Embryonic facial prominence (tissue), 1 donor: ENCODE data around the gene GNG2.

Source experiments
- DNase-seq: peaks from one replicate; pipeline ENCODE4 v3.0.0-alpha.2; 2016; ENCODE audit errors: extremely low spot score

The GNG2 gene

GRCh38 chr14:51860164-51860824 lies at the start of gene GNG2:
TSS of gene GNG2 (plus strand) at chr14:51860612. CDS start at chr14:51950679, 90,067 bp downstream.
- DNase-seq: peak; percentile 73

DNA sequence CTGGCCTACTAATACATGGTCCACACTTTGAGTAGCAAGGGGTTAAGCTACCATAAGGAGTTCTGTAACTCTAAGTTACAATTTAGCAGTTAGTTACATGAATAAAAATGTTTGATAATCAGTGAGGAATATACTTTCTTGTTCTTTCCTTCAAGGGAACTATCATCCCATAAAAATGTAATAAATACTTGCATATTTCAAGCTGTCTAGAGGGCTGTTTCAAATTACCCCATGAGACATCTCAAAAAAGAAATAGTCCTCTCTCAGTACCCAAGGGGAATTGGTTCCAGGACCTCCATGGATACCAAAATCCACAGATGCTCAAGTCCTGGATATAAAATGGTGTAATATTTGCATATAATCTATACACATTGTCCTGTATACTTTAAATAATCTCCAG lies 48.7 kb upstream of the GNG2 start:
- no peak for DNase-seq

DNA sequence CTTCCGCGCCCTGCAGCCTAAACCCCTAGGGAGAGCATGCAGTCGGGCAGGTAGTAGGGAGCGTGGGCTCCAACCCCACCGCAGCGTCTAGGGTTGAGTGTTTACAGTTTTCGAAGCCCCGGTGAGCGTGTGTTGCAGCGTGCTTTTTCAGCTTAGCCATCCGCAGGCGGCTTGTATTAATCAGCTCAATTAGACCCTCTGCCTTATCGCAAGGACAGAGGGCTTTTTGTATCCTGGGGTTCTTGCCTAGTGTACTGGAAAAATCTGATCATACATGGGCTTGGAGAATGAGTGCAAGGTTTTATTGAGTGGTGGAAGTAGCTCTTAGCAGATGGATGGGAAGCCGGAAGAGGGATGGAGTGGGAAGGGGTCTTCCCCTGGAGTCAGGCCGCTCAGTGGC lies 44.4 kb upstream of the GNG2 start:
- DNase-seq: no peak

GRCh38 chr14:51817326-51817725 lies 43.1 kb upstream of the GNG2 start:
- no peak for DNase-seq

DNA sequence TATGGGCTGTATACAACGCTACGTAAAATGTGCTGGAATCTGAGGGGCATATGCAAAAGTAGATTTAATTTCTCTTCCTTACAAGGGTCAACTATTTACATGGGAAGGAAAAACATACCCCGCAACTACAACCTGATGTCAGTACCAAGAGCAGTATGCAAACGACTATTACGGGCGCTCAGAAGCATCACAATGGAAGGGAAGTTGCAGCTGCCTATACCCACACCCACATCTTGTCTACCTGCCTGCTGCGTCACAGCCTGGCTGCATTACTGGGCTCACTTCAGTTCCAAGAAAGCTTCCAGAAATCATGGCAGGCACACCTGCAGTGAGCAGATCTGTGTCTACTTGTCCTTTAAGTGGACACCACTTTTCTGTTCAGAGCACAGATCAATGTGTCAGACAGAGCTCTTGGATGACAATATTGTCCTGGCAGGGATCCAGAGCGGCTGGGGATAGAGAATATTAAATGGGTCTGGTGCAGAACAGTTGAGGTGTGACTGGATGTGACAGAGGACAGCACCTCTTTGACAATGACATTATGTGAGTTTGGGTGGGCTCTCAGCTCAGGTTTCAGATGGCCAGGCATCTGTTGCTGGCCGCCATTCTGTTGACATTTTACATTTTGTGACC lies 41.5 kb upstream of the GNG2 start:
- DNase-seq: no peak

DNA sequence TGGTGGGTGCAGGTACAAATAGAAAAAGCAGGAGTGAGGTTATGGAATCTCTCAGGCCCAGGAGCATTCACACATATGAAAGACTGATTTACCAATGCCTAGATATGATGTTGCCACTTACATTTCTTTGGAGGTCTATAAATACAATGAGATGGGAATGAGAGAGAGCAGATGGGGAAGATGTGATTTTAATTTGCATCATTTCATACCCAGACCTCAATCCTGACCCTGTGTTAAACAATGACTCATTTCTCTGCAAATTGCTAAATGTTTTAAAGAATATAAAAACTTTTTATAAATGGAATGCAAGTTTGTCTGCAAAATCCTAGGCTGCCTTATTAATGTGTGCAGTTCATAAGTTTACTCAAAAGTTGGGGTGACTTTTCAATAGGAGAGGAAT lies 38.6 kb upstream of the GNG2 start:
- DNase-seq: no peak

DNA sequence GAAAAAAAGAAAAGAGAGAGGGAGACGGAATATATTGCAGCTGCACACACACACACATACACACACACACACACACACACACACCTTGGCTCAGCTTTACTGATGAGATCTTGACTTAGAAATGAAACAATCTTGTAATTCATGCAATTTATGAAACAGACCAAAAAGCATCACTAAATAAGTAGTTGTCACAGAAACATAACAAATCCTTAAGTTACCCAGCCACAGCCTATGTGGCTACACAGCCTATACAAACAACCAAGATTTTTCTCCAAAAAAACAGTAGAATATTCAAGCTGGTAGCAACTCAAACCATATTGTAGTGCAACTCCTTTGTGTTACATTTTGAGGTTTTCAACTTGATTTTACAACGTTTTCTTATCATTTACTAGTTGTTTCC lies 37.9 kb upstream of the GNG2 start:
- DNase-seq: no peak

DNA sequence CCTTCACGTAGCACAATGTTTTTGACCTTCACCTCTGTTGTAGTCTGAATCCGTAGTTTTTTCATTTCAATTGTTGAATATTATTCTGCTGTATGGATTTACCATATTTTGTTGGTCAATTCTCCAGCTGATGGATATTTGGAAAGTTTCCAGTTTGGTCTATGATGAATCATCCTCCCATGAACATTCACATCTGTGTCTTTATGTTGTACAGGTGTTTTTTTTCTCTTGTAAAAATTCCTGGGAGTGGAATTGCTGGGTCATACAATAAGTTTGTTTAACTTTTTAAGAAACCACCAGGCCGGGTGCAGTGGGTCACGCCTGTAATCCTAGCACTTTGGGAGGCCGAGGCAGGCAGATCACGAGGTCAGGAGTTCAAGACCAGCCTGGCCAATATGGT lies 36.7 kb upstream of the GNG2 start:
- DNase-seq: no peak

GRCh38 chr14:51824191-51824590 lies 36.2 kb upstream of the GNG2 start:
- DNase-seq: no peak

GRCh38 chr14:51825926-51826325 lies 34.5 kb upstream of the GNG2 start:
- no peak for DNase-seq

GRCh38 chr14:51828017-51828797 lies 32.2 kb upstream of the GNG2 start:
- DNase-seq: no peak

DNA sequence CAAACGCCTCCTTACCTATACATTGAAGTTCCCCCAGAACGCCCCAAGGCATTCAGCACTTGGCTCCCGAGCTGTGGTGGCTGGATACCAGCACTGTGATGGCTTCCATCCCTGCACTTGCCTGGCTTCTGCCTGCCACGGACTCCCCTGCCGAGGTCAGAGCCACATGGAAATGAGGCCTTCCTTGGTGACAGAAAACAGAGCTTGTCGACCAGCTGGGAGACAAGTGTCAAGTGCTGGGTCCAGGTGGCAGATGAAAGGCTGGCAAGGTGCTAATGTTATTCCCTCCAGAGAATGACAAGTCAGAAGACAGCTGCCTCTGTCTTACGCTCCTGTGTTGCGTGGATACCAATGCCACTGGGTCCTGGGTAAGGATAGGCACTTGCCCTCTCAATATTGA lies 26.2 kb upstream of the GNG2 start:
- DNase-seq: no peak

- no peak for DNase-seq
Measured at GRCh38 chr14:51836417-51836816, 24.0 kb upstream of the GNG2 start.

DNA sequence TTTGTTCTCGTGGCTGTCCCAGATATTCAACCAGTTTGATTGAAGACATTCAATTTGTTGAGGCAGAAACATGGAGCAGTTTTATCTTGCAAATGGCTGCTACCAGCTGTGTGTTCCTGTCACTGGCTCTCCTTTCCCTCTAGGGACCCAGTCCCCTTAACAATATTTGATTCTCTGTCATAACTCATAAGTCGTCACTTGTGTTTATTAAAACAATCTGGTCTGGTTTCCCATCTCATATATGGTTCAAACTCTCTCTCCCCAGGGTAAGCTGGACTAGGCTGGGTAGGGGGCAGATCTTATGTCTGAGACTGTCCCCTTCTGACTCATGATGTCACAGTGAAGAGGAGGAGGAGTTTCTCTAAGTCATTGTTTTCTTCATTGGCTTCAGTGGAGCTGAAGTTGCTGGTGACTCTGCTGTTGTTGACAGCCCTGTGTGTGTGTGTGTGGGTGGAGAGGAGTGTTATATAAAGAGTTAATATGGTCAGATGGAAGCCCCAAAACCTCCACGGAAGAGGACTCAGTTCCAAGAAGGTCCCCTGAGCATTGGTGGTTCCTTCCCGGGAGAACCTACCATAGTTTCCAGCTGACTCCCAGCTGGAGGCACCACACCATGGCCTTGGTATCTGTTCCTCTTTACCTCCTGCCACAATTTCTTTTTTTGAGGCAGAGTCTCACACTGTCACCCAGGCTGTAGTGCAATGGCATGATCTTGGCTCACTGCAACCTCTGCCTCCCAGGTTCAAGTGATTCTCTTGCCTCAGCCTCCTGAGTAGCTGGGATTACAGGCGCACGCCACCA lies 16.1 kb upstream of the GNG2 start:
- DNase-seq: no peak

DNA sequence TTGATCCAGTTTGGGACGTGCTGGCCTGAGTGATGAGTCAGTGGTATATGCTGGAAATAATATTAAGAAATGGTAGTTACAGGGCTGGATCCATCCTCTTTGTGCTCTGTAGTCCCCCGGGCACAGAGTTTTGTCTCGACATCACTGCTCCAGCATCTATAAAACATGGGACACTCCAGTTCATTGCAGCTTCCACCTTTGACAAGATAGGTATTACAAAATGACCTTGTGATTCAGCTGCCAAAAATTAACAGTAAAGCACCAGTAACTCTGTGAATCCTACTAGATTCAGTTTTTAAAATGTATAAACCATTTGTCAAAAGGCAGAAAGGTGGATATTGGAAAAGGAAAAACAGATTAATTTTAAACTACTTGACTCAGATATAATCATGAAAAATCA lies 14.6 kb upstream of the GNG2 start:
- no peak for DNase-seq

DNA sequence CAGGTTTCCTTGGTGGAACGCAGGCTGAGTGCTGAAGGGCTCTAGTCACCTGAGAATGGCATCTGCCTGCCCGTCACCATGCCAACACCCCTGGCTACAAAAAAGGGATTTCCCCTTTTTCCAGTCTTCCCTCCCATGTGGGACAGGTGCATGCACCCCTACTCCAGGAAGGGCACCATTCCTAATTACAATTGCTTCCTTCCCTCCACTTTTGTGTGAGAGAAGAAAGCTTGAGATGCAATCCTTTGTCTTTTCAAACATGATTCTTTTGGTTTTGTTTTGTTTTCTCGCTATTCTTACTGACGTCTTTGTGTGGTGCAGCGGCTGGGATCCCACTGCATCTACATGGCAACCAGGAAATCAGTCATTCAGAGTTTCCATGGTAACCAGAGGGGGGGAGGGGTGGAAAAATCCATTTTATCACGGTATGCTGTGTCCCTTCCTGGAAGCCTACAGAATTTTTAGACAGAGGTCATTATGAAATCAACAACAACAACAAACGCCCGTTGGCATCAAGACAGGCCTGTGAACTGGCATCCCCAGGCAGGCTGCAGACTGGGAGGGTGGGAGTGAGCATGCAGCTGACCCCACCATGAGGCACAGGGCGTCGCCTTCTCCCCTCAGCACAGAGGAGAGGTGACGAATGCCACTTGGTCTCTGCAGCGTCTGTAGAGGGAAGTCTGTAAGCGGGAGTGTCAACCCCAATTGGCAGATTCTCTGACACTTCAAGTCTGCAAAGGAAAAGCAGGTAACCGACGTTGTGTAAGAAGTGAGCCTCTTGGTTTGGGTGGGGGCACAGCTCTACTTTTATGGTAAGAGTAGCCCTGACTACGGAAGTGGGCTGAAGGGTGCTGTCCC lies 13.6 kb upstream of the GNG2 start:
- DNase-seq: no peak

DNA sequence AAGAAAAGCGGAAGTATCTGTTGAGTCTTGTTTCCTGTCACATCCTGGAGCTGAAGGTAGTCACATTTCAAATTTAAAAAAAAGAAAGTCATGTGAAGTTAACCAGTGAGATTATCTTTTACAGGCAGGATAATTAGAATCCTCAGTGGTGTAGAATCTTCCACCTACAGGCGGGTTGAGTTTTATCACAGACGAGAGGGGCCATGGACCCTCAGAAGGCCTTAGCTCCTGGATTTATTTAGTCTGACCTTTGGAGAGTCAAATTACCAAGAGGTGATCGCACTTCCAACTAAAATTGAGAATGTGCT lies 13.0 kb upstream of the GNG2 start:
- DNase-seq: no peak

DNA sequence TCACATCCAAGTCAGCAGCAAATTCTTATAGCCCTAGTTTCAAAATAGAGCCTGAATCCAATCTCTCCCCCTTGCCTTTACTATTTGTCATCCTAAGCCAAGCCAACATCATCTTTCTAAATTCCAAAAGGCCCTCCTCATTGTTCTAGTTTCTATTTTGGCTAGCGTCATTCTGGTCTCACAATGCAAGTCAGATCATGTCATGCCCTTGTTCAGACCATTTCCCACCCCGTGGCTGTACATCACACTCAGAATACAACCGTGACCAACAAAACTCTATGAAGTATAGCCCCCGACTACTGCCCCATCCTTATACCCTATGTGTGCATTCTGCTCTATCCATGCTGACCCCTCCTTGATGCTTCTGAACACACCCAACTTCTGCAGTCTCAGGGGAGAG lies 12.3 kb upstream of the GNG2 start:
- no peak for DNase-seq

DNA sequence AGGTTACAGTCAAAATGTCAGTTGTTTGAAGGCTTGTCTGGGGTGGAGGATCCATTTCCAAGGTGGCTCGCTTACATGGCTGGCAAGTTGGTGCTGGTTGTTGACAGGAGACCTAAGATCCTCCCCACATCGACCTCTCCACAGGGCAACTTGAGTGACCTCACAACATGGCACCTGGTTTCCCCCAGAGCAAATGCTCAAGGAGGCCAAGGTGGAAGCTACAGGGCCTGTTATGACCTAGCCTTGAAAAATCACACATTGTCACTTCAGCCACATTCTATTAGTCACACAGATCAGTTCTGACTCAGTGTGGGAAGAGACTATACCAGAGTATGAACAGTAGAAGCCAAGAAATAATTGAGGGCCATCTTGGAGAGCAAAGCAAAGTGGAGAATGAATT lies 11.3 kb upstream of the GNG2 start:
- no peak for DNase-seq

- no peak for DNase-seq
Measured at GRCh38 chr14:51850651-51851050, 9.8 kb upstream of the GNG2 start.

GRCh38 chr14:51852541-51852940 lies 7.9 kb upstream of the GNG2 start:
- no peak for DNase-seq

DNA sequence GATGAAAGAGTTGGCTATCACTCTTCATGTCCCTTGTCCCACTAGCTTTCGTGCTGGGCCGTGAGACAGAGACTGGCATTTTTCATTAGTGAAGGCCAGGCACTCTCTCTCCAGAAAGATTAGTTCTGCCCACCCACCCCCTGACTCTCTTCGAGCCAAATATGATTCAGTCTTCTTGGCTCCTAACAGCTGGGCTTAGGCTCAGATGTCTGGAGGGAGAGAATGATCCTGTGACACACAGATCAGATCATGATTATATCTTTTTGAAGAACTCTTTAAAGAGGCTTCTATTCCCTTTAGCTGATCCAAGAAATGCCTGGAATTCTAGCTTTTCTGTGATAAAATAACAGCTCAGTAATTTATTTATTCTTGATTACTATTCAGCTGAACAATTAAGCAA lies 5.2 kb upstream of the GNG2 start:
- DNase-seq: no peak
